ENCODE data around the gene METRNL.

The METRNL gene

DNA sequence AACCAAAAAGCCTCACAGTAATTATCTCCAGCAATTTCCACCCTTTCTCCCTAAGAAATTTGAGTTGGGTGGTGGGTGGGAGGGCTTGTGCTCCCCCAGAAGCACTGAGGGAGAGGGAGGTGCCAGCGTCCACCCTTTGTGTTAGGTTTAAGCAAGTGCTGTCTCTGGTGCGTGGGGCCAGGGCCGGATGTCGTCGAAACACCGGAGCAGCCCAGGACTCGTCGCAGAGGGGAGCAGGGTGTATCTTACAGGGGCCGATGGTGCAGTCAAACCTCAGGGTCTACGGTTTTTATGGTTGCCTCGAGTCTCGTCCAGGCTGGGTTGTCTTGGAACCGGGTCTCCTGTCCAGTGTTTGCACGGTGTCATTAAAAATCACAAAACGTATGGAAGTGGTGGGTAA, 35.3 kb downstream of the METRNL start:
- no peak for DNase-seq (ENCODE audit: low spot score)
- in situ Hi-C loops (cut with MboI; ENCODE audit: low pct_unique_long_range_greater_than_20kb, low sequenced_read_pairs, unreplicated experiment) = no loop called here
- TF ChIP-seq, protein P1, sequence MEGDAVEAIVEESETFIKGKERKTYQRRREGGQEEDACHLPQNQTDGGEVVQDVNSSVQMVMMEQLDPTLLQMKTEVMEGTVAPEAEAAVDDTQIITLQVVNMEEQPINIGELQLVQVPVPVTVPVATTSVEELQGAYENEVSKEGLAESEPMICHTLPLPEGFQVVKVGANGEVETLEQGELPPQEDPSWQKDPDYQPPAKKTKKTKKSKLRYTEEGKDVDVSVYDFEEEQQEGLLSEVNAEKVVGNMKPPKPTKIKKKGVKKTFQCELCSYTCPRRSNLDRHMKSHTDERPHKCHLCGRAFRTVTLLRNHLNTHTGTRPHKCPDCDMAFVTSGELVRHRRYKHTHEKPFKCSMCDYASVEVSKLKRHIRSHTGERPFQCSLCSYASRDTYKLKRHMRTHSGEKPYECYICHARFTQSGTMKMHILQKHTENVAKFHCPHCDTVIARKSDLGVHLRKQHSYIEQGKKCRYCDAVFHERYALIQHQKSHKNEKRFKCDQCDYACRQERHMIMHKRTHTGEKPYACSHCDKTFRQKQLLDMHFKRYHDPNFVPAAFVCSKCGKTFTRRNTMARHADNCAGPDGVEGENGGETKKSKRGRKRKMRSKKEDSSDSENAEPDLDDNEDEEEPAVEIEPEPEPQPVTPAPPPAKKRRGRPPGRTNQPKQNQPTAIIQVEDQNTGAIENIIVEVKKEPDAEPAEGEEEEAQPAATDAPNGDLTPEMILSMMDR (IDR thresholded peaks at IDR 0.05; ENCODE audit: extremely low read depth, insufficient read depth, missing control alignments) = no peak

DNA sequence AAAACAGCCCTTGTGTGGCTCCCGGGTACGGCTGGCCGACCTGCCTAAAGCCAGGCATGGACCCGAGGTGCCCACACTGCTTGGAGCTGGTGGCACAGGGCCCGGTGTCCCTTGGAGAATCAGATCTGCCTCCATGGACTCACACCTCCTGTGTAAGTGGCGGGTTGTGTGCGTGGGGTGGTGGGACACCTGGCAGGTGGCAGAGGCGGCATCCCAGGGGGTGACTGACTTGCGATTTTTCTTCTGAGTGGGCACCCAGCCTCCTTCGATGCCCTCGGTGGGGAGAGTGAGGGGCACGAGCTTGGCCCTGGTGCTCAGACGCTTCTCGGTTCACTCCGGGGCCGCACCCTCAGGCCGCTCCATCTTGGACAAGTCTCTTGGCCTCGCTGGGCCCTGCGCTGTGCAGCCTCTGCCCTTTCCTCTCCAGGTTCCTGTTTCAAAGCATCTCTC, 35.8 kb downstream of the METRNL start:
- TF ChIP-seq, protein P1 (IDR thresholded peaks at IDR 0.05; ENCODE audit: extremely low read depth, insufficient read depth, missing control alignments) = no peak
- in situ Hi-C loops (cut with MboI; ENCODE audit: low pct_unique_long_range_greater_than_20kb, low sequenced_read_pairs, unreplicated experiment) = no loop called here
- no peak for DNase-seq (ENCODE audit: low spot score)

DNA sequence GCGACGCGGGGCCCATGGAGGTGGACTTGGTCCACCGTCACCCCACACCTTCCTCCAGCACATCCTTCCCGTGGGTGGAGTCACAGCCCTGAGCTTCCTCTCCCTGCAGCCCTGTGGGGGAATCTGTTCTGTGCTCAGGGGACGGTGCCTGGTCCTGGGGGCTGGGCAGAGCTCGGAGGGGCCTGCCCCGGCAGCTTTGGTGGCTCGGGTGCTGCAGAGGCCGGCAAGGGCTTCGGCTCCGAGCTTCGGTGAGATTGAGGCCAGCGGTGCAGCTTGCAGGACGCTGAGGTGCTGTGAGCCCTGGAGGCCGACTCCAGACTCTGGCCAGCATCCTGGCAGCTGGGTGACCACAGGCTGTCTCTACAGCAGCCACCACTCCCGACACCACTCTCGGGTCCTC, 36.4 kb downstream of the METRNL start:
- TF ChIP-seq, protein P1 (IDR thresholded peaks at IDR 0.05; ENCODE audit: extremely low read depth, insufficient read depth, missing control alignments) = no peak
- DNase-seq (ENCODE audit: low spot score) = no peak
- in situ Hi-C loops (cut with MboI; ENCODE audit: low pct_unique_long_range_greater_than_20kb, low sequenced_read_pairs, unreplicated experiment) = no loop called here

DNA sequence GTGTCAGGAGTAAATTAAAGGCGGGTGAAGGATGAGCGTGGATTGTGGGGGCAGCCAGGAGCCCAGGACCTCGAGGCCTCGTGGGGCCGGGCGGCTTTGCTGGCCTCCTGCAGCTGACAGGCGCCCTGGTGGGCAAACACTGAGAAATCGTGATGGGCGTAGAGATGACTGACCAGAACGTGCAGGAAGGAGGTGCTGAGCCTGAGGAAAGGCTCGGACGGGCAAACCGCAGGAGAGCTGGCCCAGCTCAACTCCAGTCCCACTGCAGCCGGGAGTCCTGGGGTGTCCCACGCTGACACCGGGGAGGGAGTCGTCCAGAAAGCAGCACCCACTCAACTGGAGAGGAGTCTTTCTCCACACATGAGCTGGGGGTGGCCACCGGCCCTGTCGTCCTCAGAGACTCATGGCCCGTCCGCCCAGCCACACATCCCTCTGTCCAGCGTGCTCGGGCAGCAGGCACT, 36.9 kb downstream of the METRNL start:
- in situ Hi-C loops (cut with MboI; ENCODE audit: low pct_unique_long_range_greater_than_20kb, low sequenced_read_pairs, unreplicated experiment) = no loop called here
- TF ChIP-seq, protein P1 (IDR thresholded peaks at IDR 0.05; ENCODE audit: extremely low read depth, insufficient read depth, missing control alignments) = no peak
- no peak for DNase-seq (ENCODE audit: low spot score)

DNA sequence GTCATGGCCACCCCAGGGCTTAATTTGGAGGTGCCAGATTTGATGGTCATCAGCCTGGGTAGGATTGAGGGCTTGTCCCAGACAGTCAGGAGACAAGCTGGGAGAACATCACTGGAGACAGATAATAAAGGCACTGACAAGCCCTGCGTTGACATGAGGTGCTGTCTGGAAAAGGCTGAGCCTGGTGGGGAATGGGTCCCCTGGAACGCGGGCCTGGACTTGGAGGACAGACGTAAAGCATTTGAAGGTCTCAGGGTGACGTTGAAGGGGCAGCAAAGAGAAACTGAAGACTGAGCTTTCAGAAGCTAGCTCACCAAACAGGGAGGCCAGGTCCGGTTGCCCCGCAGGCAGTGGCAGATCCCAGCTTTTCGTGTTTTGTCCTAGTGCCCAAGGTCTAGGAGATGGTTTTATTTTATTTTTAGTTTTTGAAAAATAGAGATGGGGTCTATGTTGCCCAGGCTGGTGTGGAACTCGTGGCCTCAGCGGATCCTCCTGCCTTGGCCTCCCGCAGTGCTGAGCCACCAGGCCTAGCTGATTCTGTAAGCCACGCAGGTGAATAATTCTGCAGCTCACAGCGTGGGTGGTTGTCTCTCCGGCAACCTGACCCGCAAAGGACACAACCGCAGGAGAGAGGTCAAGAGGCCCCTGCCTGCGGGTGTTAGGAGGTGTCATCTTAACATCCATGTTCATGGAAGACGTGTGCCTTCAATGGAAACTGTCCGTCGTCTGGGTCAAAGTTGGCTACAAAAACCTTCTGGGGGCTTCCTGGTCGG, 37.6 kb downstream of the METRNL start:
- in situ Hi-C loops (cut with MboI; ENCODE audit: low pct_unique_long_range_greater_than_20kb, low sequenced_read_pairs, unreplicated experiment) = no loop called here
- DNase-seq (ENCODE audit: low spot score) = no peak
- TF ChIP-seq, protein P1 (IDR thresholded peaks at IDR 0.05; ENCODE audit: extremely low read depth, insufficient read depth, missing control alignments) = no peak

DNA sequence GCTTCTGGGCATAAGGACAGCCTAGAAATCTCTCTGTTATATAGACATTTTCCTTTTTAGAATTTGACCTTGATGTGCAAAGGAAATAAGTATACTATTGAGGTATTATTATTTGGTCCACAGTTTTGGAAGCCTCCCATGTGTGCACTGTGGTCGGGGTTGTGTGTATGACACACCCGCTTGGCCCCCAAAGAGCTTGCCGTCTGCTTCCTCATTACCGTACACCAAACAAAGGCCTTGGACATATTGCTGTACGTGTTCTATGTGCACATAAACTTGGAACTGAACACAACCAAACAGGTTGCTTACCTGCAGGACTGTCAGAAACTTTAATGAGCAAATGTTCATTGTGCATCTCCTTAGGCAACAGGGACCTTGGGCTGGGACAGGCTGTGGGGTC, 38.2 kb downstream of the METRNL start:
- TF ChIP-seq, protein P1 (IDR thresholded peaks at IDR 0.05; ENCODE audit: extremely low read depth, insufficient read depth, missing control alignments) = no peak
- in situ Hi-C loops (cut with MboI; ENCODE audit: low pct_unique_long_range_greater_than_20kb, low sequenced_read_pairs, unreplicated experiment) = no loop called here
- DNase-seq (ENCODE audit: low spot score) = no peak
